Suprapubic skin (tissue), 3 donors: ENCODE results near the gene ATRIP.

Experiments used
- EP300 ChIP-seq: sonication (generic); formaldehyde crosslinking; IDR thresholded peaks from one replicate; pipeline ENCODE4 v1.6.1; 2017; ENCODE audit warnings: antibody characterized with exemption
- POLR2A ChIP-seq, 2 donors: fragments of 450-650 bp; IDR thresholded peaks; one replicate each; pipeline ENCODE4 v1.6.1; 2017; ENCODE audit warnings: antibody characterized with exemption in 2 of 2, mild to moderate bottlenecking in 2 of 2, moderate library complexity in 2 of 2
- TF ChIP-seq, protein P1 (sequence below), 2 donors: fragments of 200-600 bp in 1 of 2; fragments of 450-650 bp in 1 of 2; sonication (generic) in 1 of 2; IDR thresholded peaks; one replicate each; pipeline ENCODE4 v1.5.1; 2016 to 2019; ENCODE audit warnings: antibody characterized with exemption in 2 of 2, mild to moderate bottlenecking in 1 of 2, moderate library complexity in 1 of 2

DNA sequence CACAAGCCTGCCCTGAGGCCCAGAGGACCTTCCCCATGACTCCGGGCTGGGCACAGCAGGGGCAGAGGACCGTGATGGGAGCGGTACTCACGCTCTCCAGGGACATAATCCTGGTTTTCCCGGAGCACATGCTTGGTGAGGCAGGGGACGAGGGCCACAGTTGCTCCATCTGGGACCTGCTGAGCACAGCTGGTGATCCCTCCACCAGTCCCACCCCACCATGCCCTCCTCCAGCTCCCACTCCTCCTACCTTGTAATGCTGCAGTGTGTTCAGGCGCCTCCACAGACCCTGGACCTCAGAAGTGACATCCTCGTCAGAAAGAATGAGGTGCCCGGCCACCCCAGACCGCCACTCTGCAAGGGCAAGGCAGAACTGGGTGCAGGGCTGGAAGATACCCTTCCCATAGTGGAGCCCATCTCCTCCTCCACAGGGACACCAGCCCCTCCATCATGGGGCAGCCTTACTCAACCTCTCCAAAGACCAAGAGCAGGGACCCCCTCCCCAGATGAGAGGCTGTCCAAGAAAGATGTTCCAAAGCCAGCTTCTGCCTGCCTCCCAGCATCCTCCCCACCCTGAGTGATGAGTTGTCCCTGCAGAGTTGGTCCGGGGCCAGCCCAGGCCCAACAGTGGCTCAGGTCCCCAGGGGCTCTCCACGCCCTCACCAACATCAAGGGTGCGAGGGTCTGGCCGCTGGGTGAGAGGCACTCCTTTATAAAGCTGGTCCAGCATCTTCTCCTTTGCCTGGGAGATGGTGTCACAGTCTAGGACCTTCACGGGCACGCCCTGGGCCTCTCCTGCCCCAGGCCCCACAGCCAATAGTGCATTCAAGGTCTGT lies 36.1 kb upstream of the ATRIP start:
- no peak for TF ChIP-seq POLR2A (IDR thresholded peaks at IDR 0.05)
- TF ChIP-seq, protein P1, sequence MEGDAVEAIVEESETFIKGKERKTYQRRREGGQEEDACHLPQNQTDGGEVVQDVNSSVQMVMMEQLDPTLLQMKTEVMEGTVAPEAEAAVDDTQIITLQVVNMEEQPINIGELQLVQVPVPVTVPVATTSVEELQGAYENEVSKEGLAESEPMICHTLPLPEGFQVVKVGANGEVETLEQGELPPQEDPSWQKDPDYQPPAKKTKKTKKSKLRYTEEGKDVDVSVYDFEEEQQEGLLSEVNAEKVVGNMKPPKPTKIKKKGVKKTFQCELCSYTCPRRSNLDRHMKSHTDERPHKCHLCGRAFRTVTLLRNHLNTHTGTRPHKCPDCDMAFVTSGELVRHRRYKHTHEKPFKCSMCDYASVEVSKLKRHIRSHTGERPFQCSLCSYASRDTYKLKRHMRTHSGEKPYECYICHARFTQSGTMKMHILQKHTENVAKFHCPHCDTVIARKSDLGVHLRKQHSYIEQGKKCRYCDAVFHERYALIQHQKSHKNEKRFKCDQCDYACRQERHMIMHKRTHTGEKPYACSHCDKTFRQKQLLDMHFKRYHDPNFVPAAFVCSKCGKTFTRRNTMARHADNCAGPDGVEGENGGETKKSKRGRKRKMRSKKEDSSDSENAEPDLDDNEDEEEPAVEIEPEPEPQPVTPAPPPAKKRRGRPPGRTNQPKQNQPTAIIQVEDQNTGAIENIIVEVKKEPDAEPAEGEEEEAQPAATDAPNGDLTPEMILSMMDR (IDR thresholded peaks at IDR 0.05): no peak
- no peak for TF ChIP-seq EP300
